Measurements from ENCODE around the gene HM13.
"Not testable (repeated sequence)": the region's sequence is repeated elsewhere in the genome, so short reads cannot be mapped to it uniquely, and the experiment has no call there.

HM13 gene

GRCh38 chr20:31485450-31486339, 28.5 kb upstream of the HM13 start:
- H3K9ac ChIP-seq (ENCODE audit: low read length) = no peak overlapping the region
- H3K4me3 ChIP-seq (ENCODE audit: low read length) = peak overlapping the region; percentile 11
- peaks cover 5% of the 10 kb centered on the region for H3K4me1 ChIP-seq (ENCODE audit: control insufficient read depth, insufficient read depth, low read length)
- H3K27me3 ChIP-seq (ENCODE audit: control insufficient read depth, insufficient read depth, low read length) = peaks cover 4% of the 10 kb centered on the region
- peaks cover 2% of the 10 kb centered on the region for H3K36me3 ChIP-seq (ENCODE audit: control insufficient read depth, insufficient read depth, low read length)
- peak overlapping the region; percentile 73 for H3K27ac ChIP-seq (ENCODE audit: low read depth, low read length)

DNA sequence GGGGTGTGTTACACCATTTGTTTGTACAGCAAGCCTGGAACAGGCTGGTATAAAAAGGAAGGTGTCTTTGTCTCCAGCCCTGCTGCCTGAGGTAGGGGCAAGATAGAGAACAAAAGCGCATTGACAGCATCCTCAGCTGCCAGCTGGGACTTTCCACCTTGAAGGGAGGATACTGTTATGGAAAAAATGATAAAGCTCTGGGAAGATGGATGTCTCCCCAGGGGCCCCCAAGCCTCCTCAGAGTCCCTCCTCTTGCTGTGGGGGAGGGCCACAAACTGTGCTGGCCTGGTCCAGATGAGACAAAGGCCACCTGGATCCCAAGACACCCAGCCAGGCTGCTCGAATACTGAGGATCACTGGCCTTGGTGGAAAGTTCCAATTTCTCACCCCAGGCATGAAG, 26.1 kb upstream of the HM13 start:
- Histone ChIP-seq H3K27ac (ENCODE audit: low read depth, low read length) (peak overlapping the region; percentile 57), H3K9ac (ENCODE audit: low read length) (no peak overlapping the region), H3K27me3 (ENCODE audit: control insufficient read depth, insufficient read depth, low read length) (peaks cover 4% of the 10 kb centered on the region), H3K4me3 (ENCODE audit: low read length) (no peak overlapping the region), H3K4me1 (ENCODE audit: control insufficient read depth, insufficient read depth, low read length) (peaks cover 5% of the 10 kb centered on the region), H3K36me3 (ENCODE audit: control insufficient read depth, insufficient read depth, low read length) (peaks cover 2% of the 10 kb centered on the region)

DNA sequence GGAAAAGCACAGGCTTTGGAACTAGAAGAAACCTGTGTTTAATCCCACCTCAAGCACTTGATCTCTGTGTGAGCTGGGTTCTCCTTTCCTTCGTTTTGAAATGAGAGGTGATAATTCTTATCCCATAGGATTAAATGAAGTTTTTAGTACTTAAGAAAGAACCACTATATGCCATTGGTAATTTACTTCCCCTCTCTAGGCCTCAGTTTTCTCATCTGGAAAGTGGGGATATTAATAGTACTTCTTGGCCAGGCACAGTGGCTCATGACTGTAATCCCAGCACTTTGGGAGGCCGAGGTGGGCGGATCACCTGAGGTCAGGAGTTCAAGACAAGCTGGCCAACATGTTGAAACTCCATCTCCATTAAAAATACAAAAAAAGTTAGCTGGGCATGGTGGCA, 25.1 kb upstream of the HM13 start:
- H3K36me3 ChIP-seq (ENCODE audit: control insufficient read depth, insufficient read depth, low read length) = peaks cover 2% of the 10 kb centered on the region
- H3K4me3 ChIP-seq (ENCODE audit: low read length) = no peak overlapping the region
- H3K4me1 ChIP-seq (ENCODE audit: control insufficient read depth, insufficient read depth, low read length) = peaks cover 5% of the 10 kb centered on the region
- H3K27me3 ChIP-seq (ENCODE audit: control insufficient read depth, insufficient read depth, low read length) = peaks cover 4% of the 10 kb centered on the region
- no peak overlapping the region for H3K27ac ChIP-seq (ENCODE audit: low read depth, low read length)
- no peak overlapping the region for H3K9ac ChIP-seq (ENCODE audit: low read length)

GRCh38 chr20:31490752-31491151, 23.5 kb upstream of the HM13 start:
- H3K4me3 ChIP-seq (ENCODE audit: low read length) = no peak overlapping the region
- no peak overlapping the region for H3K9ac ChIP-seq (ENCODE audit: low read length)
- no peaks in the 10 kb centered on the region for H3K36me3 ChIP-seq (ENCODE audit: control insufficient read depth, insufficient read depth, low read length)
- H3K4me1 ChIP-seq (ENCODE audit: control insufficient read depth, insufficient read depth, low read length) = peaks cover 5% of the 10 kb centered on the region
- H3K27ac ChIP-seq (ENCODE audit: low read depth, low read length) = no peak overlapping the region
- H3K27me3 ChIP-seq (ENCODE audit: control insufficient read depth, insufficient read depth, low read length) = peaks cover 4% of the 10 kb centered on the region

- peaks cover 8% of the 10 kb centered on the region for H3K4me1 ChIP-seq (ENCODE audit: control insufficient read depth, insufficient read depth, low read length)
- H3K4me3 ChIP-seq (ENCODE audit: low read length) = no peak overlapping the region
- no peak overlapping the region for H3K27ac ChIP-seq (ENCODE audit: low read depth, low read length)
- H3K36me3 ChIP-seq (ENCODE audit: control insufficient read depth, insufficient read depth, low read length) = no peaks in the 10 kb centered on the region
- no peaks in the 10 kb centered on the region for H3K27me3 ChIP-seq (ENCODE audit: control insufficient read depth, insufficient read depth, low read length)
- no peak overlapping the region for H3K9ac ChIP-seq (ENCODE audit: low read length)
Measured at GRCh38 chr20:31494131-31494530, 20.1 kb upstream of the HM13 start.

DNA sequence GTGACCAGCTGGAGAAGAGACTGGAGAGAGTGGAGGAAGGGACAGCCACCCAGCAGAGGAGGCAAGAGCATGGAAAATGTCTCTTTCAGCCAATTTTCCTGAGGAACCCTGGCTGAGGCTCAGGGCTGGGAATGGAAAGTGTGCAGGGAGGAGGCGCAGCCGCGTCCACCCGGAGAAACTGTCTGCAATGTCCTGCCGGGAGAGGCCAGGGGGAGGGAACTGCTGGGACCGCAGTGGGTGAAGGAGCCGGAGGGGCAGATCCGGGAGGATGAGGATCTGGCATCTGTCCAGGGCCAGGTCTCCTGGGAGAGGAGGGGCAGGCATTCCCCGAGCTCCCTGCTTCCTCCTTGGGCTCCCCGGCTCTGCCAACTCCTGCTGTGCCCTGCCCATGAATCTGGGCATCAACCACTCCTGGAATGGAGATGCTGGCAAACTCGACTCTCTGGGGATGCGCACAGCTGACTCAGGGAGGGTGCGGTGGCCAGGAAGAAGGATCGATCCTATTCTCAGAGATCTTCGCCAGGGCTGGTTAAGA, 17.4 kb upstream of the HM13 start:
- Histone ChIP-seq H3K36me3 (ENCODE audit: control insufficient read depth, insufficient read depth, low read length) (no peaks in the 10 kb centered on the region), H3K27me3 (ENCODE audit: control insufficient read depth, insufficient read depth, low read length) (no peaks in the 10 kb centered on the region), H3K4me1 (ENCODE audit: control insufficient read depth, insufficient read depth, low read length) (peaks cover 8% of the 10 kb centered on the region), H3K4me3 (ENCODE audit: low read length) (peak overlapping the region; percentile 44), H3K27ac (ENCODE audit: low read depth, low read length) (peak overlapping the region; percentile 60), H3K9ac (ENCODE audit: low read length) (no peak overlapping the region)

- Histone ChIP-seq H3K36me3 (ENCODE audit: control insufficient read depth, insufficient read depth, low read length) (no peaks in the 10 kb centered on the region), H3K4me3 (ENCODE audit: low read length) (no peak overlapping the region), H3K4me1 (ENCODE audit: control insufficient read depth, insufficient read depth, low read length) (peaks cover 10% of the 10 kb centered on the region), H3K27ac (ENCODE audit: low read depth, low read length) (no peak overlapping the region), H3K9ac (ENCODE audit: low read length) (no peak overlapping the region), H3K27me3 (ENCODE audit: control insufficient read depth, insufficient read depth, low read length) (no peaks in the 10 kb centered on the region)
Measured at GRCh38 chr20:31497838-31498540, 16.3 kb upstream of the HM13 start.

DNA sequence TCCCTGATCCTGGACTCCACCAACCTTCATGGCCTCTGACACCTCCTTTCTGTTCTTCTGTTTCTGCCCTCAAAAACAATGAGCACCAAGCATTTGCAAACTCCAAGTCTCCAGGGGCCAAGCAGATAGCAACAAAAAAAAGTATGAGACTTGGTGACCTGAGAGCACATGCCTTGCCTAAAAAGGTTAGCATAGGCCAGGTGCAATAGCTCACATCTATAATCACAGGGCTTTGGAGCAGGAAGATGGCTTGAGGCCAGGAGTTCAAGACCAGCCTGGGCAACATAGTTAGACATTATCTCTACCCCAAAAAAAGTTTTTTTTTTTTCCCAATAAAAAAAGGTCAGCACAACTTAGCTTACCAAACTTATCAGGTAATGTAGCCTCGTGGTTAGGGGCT, 13.7 kb upstream of the HM13 start:
- Histone ChIP-seq H3K27me3 (ENCODE audit: control insufficient read depth, insufficient read depth, low read length) (no peaks in the 10 kb centered on the region), H3K36me3 (ENCODE audit: control insufficient read depth, insufficient read depth, low read length) (no peaks in the 10 kb centered on the region), H3K27ac (ENCODE audit: low read depth, low read length) (no peak overlapping the region), H3K9ac (ENCODE audit: low read length) (no peak overlapping the region), H3K4me1 (ENCODE audit: control insufficient read depth, insufficient read depth, low read length) (peaks cover 11% of the 10 kb centered on the region), H3K4me3 (ENCODE audit: low read length) (no peak overlapping the region)

DNA sequence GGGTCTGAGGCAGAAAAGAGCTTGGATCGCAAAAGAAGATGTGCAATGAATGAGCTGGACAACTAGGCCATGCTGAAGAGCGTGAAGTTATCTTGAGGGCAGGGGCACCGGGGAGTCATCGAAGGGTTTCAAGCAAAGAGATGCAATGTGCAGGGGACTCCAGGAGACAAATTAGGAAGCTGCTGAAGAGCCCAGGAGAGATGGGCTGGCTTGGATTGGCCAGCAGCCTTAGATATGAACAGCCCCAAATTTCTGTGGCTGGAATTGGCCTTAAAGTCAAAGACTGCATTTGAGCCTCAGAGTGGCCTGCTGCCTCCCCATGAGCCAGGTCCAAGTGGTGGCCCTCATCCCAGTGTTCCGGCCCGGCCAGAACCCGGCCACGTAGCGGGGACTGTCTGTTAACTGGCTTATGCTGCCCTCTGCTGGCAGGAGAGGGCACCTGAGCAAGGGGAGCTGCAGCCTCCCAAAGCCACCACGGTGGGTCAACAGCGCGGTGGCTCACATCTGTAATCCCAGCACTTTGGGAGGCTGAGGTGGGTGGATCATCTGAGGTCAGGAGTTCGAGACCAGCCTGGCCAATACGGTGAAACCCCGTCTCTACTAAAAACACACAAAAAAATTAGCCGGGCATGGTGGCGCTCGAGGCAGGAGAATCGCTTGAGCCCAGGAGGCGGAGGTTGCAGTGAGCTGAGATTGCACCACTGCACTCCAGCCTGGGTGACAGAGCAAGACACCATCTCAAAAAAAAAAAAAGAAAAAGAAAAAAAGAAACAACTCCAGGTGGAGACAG, 11.2 kb upstream of the HM13 start:
- not testable (repeated sequence) for H3K27me3 ChIP-seq (ENCODE audit: control insufficient read depth, insufficient read depth, low read length); H3K36me3 ChIP-seq (ENCODE audit: control insufficient read depth, insufficient read depth, low read length); H3K4me3 ChIP-seq (ENCODE audit: low read length); H3K4me1 ChIP-seq (ENCODE audit: control insufficient read depth, insufficient read depth, low read length); H3K9ac ChIP-seq (ENCODE audit: low read length); H3K27ac ChIP-seq (ENCODE audit: low read depth, low read length)

DNA sequence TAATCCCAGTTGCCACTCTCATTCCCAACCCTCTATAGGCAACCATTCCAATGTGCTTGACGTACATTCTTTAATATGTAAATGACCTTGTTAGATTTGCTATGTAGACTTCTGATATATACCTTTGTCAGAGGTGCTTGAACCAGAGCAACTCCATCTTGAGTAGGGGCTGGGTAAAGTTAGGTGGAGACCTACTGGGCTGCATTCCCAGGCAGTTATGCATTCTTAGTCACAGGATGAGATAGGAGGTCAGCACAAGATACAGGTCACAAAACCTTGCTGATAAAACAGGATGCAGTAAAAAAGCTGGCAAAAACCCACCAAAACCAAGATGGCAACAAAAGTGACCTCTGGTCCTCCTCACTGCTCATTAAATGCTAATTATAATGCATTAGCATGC, 8.3 kb upstream of the HM13 start:
- no peak overlapping the region for H3K27ac ChIP-seq (ENCODE audit: low read depth, low read length)
- H3K9ac ChIP-seq (ENCODE audit: low read length) = no peak overlapping the region
- no peaks in the 10 kb centered on the region for H3K36me3 ChIP-seq (ENCODE audit: control insufficient read depth, insufficient read depth, low read length)
- peaks cover 3% of the 10 kb centered on the region for H3K4me1 ChIP-seq (ENCODE audit: control insufficient read depth, insufficient read depth, low read length)
- no peaks in the 10 kb centered on the region for H3K27me3 ChIP-seq (ENCODE audit: control insufficient read depth, insufficient read depth, low read length)
- no peak overlapping the region for H3K4me3 ChIP-seq (ENCODE audit: low read length)

DNA sequence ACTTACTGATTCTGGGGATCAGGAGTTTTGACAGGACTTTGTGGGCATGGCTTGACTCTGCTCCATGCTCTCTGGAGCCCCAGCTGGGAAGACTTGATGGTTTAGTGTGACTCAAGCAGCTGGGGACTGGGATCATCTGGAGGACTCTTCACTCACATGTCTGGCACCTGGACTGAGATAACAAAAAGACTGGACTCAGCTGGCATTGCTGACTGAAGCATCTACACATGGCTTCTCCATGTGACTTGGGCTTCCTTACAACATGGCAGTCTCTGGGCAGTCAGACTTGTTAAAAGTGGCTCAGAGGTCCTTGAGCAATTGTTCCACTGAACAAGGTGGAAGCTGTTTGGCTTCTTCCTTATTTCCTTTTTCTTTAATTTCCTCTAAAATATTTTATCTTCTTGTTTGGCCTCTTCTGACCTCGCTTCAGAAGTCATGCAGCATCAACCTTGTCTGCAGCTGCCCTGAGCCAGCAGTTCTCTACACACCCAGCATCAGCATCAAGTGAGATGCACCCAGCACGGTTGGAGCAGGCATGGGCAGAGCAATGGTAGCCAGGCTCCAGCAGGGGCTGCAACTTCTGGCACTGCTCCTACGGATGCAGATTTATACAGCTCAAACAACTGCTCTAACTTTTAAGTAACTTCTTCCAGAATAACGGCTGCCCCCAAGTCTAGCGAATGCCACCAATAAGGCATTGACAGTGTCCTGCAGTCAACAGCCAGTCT, 5.6 kb upstream of the HM13 start:
- Histone ChIP-seq H3K27me3 (ENCODE audit: control insufficient read depth, insufficient read depth, low read length) (no peaks in the 10 kb centered on the region), H3K36me3 (ENCODE audit: control insufficient read depth, insufficient read depth, low read length) (no peaks in the 10 kb centered on the region), H3K27ac (ENCODE audit: low read depth, low read length) (no peak overlapping the region), H3K4me1 (ENCODE audit: control insufficient read depth, insufficient read depth, low read length) (no peaks in the 10 kb centered on the region), H3K9ac (ENCODE audit: low read length) (no peak overlapping the region), H3K4me3 (ENCODE audit: low read length) (no peak overlapping the region)

Data from rectal smooth muscle tissue (tissue), 1 donor.